K562 (cell line): Measurements from ENCODE around the gene TBC1D5. TPM values are rescaled to one million over a fixed set of nuclear protein-coding genes. Genes with fewer than 3 reads are reported as not detected.
A peak's percentile ranks its signal among the peaks of the same experiment; 100 is the strongest.

Experiments
- ATAC-seq: fragments of 200-7000 bp; cut with Tn5 transposase; 3 replicates; pipeline ENCODE4 v1.9.1; 2020; ENCODE audit warnings: moderate library complexity
- BruUV-seq: library from RNA; stranded (reverse); fragments of 400-500 nt; replicated peaks from 2 replicates; lab custom pipeline; 2021; lab: Mats Ljungman, UMichigan
- CTCF ChIA-PET: fragments of 300-600 bp; formaldehyde crosslinking; extraction: SDS; loops from one replicate; lab custom pipeline; 2021; ENCODE audit warnings: low intra/inter-chr PET ratio; lab: Yijun Ruan, JAX
- POLR2A ChIA-PET: fragments of 300-600, 350-650 bp; sonication (Branson Sonifier 250); formaldehyde crosslinking; extraction: SDS; loops from one replicate; lab custom pipeline; 2021; ENCODE audit warnings: antibody characterized with exemption, inconsistent platforms; lab: Yijun Ruan, JAX
- DNase-seq, 4 experiments: peaks; one replicate each; pipeline versions ENCODE4 v3.0.0 to v3.0.0-alpha.2; 2011 to 2018; ENCODE audit warnings: low spot score in 3 of 4, mixed read lengths in 3 of 4; ENCODE audit errors: extremely low read depth in 1 of 4
- FAIRE-seq: peaks from 2 replicates; lab custom pipeline; 2011; peaks lifted over from hg19 to GRCh38; lab: Jason Lieb, UNC
- H2AFZ ChIP-seq: 2 replicates; pipeline ENCODE4 v1.6.0; 2011; ENCODE audit warnings: low read depth, low read length, control low read depth, inconsistent platforms
- H3K27ac ChIP-seq: fragments of 200-600 bp; 3 replicates; pipeline ENCODE4 v1.8.0; 2011; ENCODE audit warnings: low read depth, mild to moderate bottlenecking, control low read depth, inconsistent platforms, low read length, moderate library complexity, mixed read lengths; ENCODE audit errors: extremely low read depth
- H3K27me3 ChIP-seq, 2 experiments: fragments of 300-600 bp in 1 of 2; 2 replicates in 1 of 2; 3 replicates in 1 of 2; pipeline versions ENCODE4 v1.6.0 to v1.8.0; 2011; ENCODE audit warnings: inconsistent platforms in 2 of 2, low read length in 2 of 2, mild to moderate bottlenecking in 1 of 2, mixed read lengths in 1 of 2, moderate library complexity in 1 of 2; ENCODE audit not compliant: control insufficient read depth in 2 of 2, insufficient read depth in 2 of 2
- H3K36me3 ChIP-seq: fragments of 300-600 bp; 3 replicates; pipeline ENCODE4 v1.8.0; 2011; ENCODE audit warnings: mild to moderate bottlenecking, low read length, inconsistent platforms; ENCODE audit not compliant: control insufficient read depth, insufficient read depth
- H3K4me1 ChIP-seq, 2 experiments: fragments of 200-600 bp in 1 of 2; replicated peaks in 1 of 2; 2 replicates in 1 of 2; 3 replicates in 1 of 2; pipeline versions ENCODE4 v1.5.1 to v1.8.0; 2011; ENCODE audit warnings: inconsistent platforms in 2 of 2, low read length in 2 of 2, mild to moderate bottlenecking in 1 of 2, mixed read lengths in 1 of 2, moderate library complexity in 1 of 2; ENCODE audit not compliant: control insufficient read depth in 2 of 2, insufficient read depth in 2 of 2
- H3K4me2 ChIP-seq: 2 replicates; pipeline ENCODE4 v1.6.1; 2011; ENCODE audit warnings: low read length, control low read depth, inconsistent platforms, mixed read lengths; ENCODE audit not compliant: insufficient read depth
- H3K4me3 ChIP-seq: fragments of 200-600 bp; sonication (generic), shearing (Covaris generic); 2 replicates; pipeline ENCODE4 v1.5.1; 2016; ENCODE audit warnings: control low read depth, inconsistent platforms
- H3K79me2 ChIP-seq: fragments of 200-600 bp; 3 replicates; pipeline ENCODE4 v1.8.0; 2011; ENCODE audit warnings: low read length, inconsistent platforms; ENCODE audit not compliant: control insufficient read depth, insufficient read depth
- H3K9ac ChIP-seq, 2 experiments: 2 replicates each; pipeline versions ENCODE4 v1.6.0 to v1.6.1; 2011; ENCODE audit warnings: low read depth in 2 of 2, low read length in 2 of 2, control low read depth in 1 of 2, inconsistent platforms in 1 of 2, mild to moderate bottlenecking in 1 of 2, mixed read lengths in 1 of 2; ENCODE audit not compliant: insufficient read depth in 1 of 2
- H3K9me1 ChIP-seq: one replicate; pipeline ENCODE4 v1.6.0; 2011; ENCODE audit warnings: inconsistent platforms, mild to moderate bottlenecking, low read length, moderate library complexity; ENCODE audit not compliant: control insufficient read depth, insufficient read depth
- H3K9me3 ChIP-seq: replicated peaks from 2 replicates; pipeline ENCODE4 v1.5.1; 2011; ENCODE audit warnings: low read depth, low read length, inconsistent platforms; ENCODE audit not compliant: control insufficient read depth, insufficient read depth
- H4K20me1 ChIP-seq: replicated peaks from 2 replicates; pipeline ENCODE4 v1.6.1; 2011; ENCODE audit warnings: low read length, inconsistent platforms, mixed read lengths; ENCODE audit not compliant: control insufficient read depth, insufficient read depth
- ADNP ChIP-seq: fragments of 200-800 bp; sonication (Bioruptor generic); IDR thresholded peaks from 2 replicates; pipeline ENCODE4 v1.6.1; 2016; ENCODE audit warnings: missing genetic modification characterization, missing compliant biosample characterization
- CBX2 ChIP-seq: fragments of 200-600 bp; sonication (generic); IDR thresholded peaks from one replicate; pipeline ENCODE4 v1.6.1; 2012; ENCODE audit warnings: mild to moderate bottlenecking, low read length, inconsistent platforms; ENCODE audit not compliant: insufficient read depth, poor library complexity, severe bottlenecking
- GATA2 ChIP-seq: sonication (generic); formaldehyde crosslinking; IDR thresholded peaks from 2 replicates; pipeline ENCODE4 v1.4.0; 2020; ENCODE audit warnings: mild to moderate bottlenecking, missing genetic modification reagents
- HMG20A ChIP-seq: fragments of 450-650 bp; formaldehyde crosslinking; conservative IDR thresholded peaks from 2 replicates; pipeline ENCODE4 v1.4.0; 2020; ENCODE audit warnings: mild to moderate bottlenecking, mixed read lengths
- HNRNPK ChIP-seq: fragments of 200-400 bp; formaldehyde crosslinking; IDR thresholded peaks from one replicate; pipeline ENCODE4 v1.6.1; 2018; ENCODE audit warnings: mild to moderate bottlenecking, low read depth, low read length; ENCODE audit not compliant: poor library complexity, severe bottlenecking
- HNRNPL ChIP-seq: fragments of 200-400 bp; formaldehyde crosslinking; IDR thresholded peaks from 2 replicates; pipeline ENCODE4 v1.6.1; 2017; ENCODE audit warnings: low read depth, mild to moderate bottlenecking, low read length
- PCBP2 ChIP-seq: fragments of 200-400 bp; formaldehyde crosslinking; IDR thresholded peaks from 2 replicates; pipeline ENCODE4 v1.6.1; 2018; ENCODE audit warnings: low read length, low read depth, mild to moderate bottlenecking, moderate library complexity; ENCODE audit not compliant: poor library complexity, severe bottlenecking
- WGBS: fragments of 100-300 bp; shearing (Covaris generic); methylation state at CpG from one replicate; pipeline ENCODE4 v1.1.6; 2016; ENCODE audit warnings: low coverage, mixed read lengths; ENCODE audit not compliant: insufficient coverage; ENCODE audit errors: missing lambda C conversion rate; 5-methylcytosine and 5-hydroxymethylcytosine counted together
- in situ Hi-C: fragments of 300-500 bp; cut with MboI; formaldehyde crosslinking; loops from 4 replicates; pipeline ENCODE4 v1.15.0; 2018; ENCODE audit warnings: inconsistent platforms, mixed read lengths
- intact Hi-C: fragments of 100-400 bp; cut with micrococcal nuclease; formaldehyde crosslinking; loops from 2 replicates; pipeline ENCODE4 v1.14.2; 2022
- polyA plus RNA-seq, 8 experiments: library from polyadenylated mRNA; depleted of rRNA in 4 of 8; stranded (reverse) in 5 of 8; unstranded in 3 of 8; fragments of >200 nt; fragmentation: Nextera tagmentation in 2 of 8; fragmentation: Illumina TruSeq in 1 of 8; extraction: Ambion mirVana in 2 of 8; extraction: Trizol in 1 of 8; gene quantifications; 2 replicates each; pipeline versions ENCODE4 v1.2.1 to v1.2.3, GENCODE V29; 2011 to 2014; ENCODE audit warnings: inconsistent platforms in 1 of 8, missing spikeins in 1 of 8
- total RNA-seq, 7 experiments: library from RNA; depleted of rRNA in 6 of 7; stranded (reverse); fragments of >200 nt in 6 of 7; fragmentation: Illumina TruSeq in 2 of 7; extraction: Trizol in 2 of 7; gene quantifications; 2 replicates each; pipeline versions ENCODE4 v1.2.1 to v1.2.3, GENCODE V29; 2011 to 2021; ENCODE audit warnings: low replicate concordance in 1 of 7
- TF ChIP-seq, protein P1 (sequence below): fragments of 250-450 bp; sonication (Bioruptor Pico); IDR thresholded peaks from 2 replicates; pipeline ENCODE4 v1.9.0; 2021; ENCODE audit warnings: mild to moderate bottlenecking
- TF ChIP-seq, protein P2 (sequence below): sonication (generic); formaldehyde crosslinking; IDR thresholded peaks from 2 replicates; pipeline ENCODE4 v1.8.0; 2022; ENCODE audit warnings: mild to moderate bottlenecking, low read depth, missing genetic modification reagents
- TF ChIP-seq, protein P3 (sequence below): sonication (generic); formaldehyde crosslinking; IDR thresholded peaks from 2 replicates; pipeline ENCODE4 v1.8.0; 2023; ENCODE audit warnings: mild to moderate bottlenecking, missing genetic modification reagents

TBC1D5 gene
- total and polyA plus RNA-seq, 9 of the 15 experiments (the other 6 are each of a cell fraction or from before 2014, with no cell fraction given): 2.9 to 38.1 (median 25.6) TPM

DNA sequence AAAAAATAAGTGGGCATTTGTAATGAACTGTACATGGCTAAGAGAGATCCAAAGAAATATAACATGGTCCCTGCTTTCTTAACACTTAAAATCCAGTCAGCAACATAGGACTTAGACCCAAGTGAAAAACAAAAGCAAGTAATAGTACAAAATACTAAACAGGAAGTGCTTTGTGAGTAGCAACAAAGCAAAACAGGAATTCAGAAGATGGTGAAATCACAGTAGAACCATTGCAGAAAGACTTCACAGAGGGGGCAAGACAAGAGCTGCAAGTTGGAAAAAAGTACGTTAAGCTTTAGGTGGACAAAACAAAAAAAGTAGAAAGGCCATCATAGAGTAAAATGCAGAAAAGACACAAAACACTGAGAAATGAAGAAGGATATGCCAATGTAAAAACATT is 116.0 kb downstream of the TBC1D5 start:
- H3K4me2 ChIP-seq: no peak overlapping the region
- in situ Hi-C loops: loop anchor here (25.0 kb wide), 1 partner anchor 211 kb away; no protein-coding TSS in a partner anchor
- CTCF ChIA-PET: no interaction called here
- no peaks in the 10 kb centered on the region for H3K27me3 ChIP-seq
- no peak overlapping the region for H3K27ac ChIP-seq
- intact Hi-C loops: no loop called here
- no peaks in the 10 kb centered on the region for H3K9me1 ChIP-seq
- DNase-seq (no peak), FAIRE-seq (peak; percentile 11), ATAC-seq (no peak)
- no peaks in the 10 kb centered on the region for H3K9me3 ChIP-seq
- no peaks in the 10 kb centered on the region for H3K79me2 ChIP-seq
- H4K20me1 ChIP-seq: no peaks in the 10 kb centered on the region
- H3K4me3 ChIP-seq: no peak overlapping the region
- TF ChIP-seq CBX2 (no peak), HNRNPL (no peak), ADNP (tag) (no peak), GATA2 (CRISPR knock-in tag) (no peak)
- TF ChIP-seq, protein P1, sequence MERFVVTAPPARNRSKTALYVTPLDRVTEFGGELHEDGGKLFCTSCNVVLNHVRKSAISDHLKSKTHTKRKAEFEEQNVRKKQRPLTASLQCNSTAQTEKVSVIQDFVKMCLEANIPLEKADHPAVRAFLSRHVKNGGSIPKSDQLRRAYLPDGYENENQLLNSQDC (CRISPR knock-in tag): no peak
- H3K4me1 ChIP-seq: no peaks in the 10 kb centered on the region
- BruUV-seq: no TSS peak
- WGBS: 50% methylated on average over 1 of the region's 1 CpG
- no peak overlapping the region for H3K9ac ChIP-seq
- H3K36me3 ChIP-seq: no peaks in the 10 kb centered on the region
- POLR2A ChIA-PET: no interaction called here
- H2AFZ ChIP-seq: no peak overlapping the region

DNA sequence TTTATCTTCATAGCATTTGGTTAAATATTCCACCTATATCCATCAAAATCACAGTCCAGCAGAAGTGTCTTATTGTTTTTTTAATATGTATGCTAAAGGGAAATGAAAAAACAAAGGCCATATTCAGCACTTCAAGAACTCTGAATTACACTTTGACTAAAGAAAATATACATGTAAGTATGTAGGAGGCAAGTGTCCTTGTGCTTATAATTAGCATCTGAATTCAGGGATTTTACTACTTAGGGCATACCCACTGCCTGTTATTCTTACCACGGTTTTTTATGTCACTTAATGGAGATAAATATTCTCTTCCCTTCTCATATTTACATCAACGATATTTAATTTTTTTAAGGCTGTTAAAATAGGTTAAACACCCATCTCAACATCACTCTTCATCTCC is 117.3 kb downstream of the TBC1D5 start:
- no peaks in the 10 kb centered on the region for H3K79me2 ChIP-seq
- no peaks in the 10 kb centered on the region for H3K4me1 ChIP-seq

More for the DNA sequence above, 117.3 kb downstream of the TBC1D5 start:
- Histone ChIP-seq H3K27me3 (no peaks in the 10 kb centered on the region), H3K4me2 (no peak overlapping the region), H4K20me1 (no peaks in the 10 kb centered on the region), H3K9me1 (no peaks in the 10 kb centered on the region), H3K27ac (no peak overlapping the region), H3K4me3 (no peak overlapping the region), H2AFZ (no peak overlapping the region), H3K36me3 (no peaks in the 10 kb centered on the region), H3K9me3 (no peaks in the 10 kb centered on the region), H3K9ac (no peak overlapping the region)
- in situ Hi-C loops (loop anchor here (25.0 kb wide), 1 partner anchor 212 kb away; no protein-coding TSS in a partner anchor), intact Hi-C loops (no loop called here)
- POLR2A ChIA-PET: no interaction called here
- no TSS peak for BruUV-seq
- CTCF ChIA-PET: no interaction called here
- 31% methylated on average over 2 of the region's 2 CpGs for WGBS
- TF ChIP-seq, protein P2, sequence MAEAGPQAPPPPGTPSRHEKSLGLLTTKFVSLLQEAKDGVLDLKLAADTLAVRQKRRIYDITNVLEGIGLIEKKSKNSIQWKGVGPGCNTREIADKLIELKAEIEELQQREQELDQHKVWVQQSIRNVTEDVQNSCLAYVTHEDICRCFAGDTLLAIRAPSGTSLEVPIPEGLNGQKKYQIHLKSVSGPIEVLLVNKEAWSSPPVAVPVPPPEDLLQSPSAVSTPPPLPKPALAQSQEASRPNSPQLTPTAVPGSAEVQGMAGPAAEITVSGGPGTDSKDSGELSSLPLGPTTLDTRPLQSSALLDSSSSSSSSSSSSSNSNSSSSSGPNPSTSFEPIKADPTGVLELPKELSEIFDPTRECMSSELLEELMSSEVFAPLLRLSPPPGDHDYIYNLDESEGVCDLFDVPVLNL (CRISPR knock-in tag): no peak
- no peak for TF ChIP-seq PCBP2
- TF ChIP-seq HMG20A (CRISPR knock-in tag): no peak
- TF ChIP-seq, protein P3, sequence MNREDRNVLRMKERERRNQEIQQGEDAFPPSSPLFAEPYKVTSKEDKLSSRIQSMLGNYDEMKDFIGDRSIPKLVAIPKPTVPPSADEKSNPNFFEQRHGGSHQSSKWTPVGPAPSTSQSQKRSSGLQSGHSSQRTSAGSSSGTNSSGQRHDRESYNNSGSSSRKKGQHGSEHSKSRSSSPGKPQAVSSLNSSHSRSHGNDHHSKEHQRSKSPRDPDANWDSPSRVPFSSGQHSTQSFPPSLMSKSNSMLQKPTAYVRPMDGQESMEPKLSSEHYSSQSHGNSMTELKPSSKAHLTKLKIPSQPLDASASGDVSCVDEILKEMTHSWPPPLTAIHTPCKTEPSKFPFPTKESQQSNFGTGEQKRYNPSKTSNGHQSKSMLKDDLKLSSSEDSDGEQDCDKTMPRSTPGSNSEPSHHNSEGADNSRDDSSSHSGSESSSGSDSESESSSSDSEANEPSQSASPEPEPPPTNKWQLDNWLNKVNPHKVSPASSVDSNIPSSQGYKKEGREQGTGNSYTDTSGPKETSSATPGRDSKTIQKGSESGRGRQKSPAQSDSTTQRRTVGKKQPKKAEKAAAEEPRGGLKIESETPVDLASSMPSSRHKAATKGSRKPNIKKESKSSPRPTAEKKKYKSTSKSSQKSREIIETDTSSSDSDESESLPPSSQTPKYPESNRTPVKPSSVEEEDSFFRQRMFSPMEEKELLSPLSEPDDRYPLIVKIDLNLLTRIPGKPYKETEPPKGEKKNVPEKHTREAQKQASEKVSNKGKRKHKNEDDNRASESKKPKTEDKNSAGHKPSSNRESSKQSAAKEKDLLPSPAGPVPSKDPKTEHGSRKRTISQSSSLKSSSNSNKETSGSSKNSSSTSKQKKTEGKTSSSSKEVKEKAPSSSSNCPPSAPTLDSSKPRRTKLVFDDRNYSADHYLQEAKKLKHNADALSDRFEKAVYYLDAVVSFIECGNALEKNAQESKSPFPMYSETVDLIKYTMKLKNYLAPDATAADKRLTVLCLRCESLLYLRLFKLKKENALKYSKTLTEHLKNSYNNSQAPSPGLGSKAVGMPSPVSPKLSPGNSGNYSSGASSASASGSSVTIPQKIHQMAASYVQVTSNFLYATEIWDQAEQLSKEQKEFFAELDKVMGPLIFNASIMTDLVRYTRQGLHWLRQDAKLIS (CRISPR knock-in tag): no peak
- no peak for TF ChIP-seq HNRNPK
- FAIRE-seq: no peak
- DNase-seq: no peak
- ATAC-seq: no peak
